Measurements from ENCODE around the gene CFD. TPM values are rescaled to one million over a fixed set of nuclear protein-coding genes. Genes with fewer than 3 reads are reported as not detected.

Gene CFD
- 1,000 to 10,000 TPM; 1,367 to 3,469 (median 2,171) TPM for total RNA-seq

GRCh38 chr19:858868-859843 is at the start of gene CFD:
Gene CFD, plus strand, starts transcription at chr19:859664. Its CDS starts 26 bp downstream, at chr19:859690.
- DNase-seq (ENCODE audit: low spot score) (no peak), ATAC-seq (ENCODE audit: low FRiP score) (no peak)
- no peak for TF ChIP-seq CTCF (IDR thresholded peaks at IDR 0.05)

GRCh38 chr19:810077-810855 is 49.2 kb upstream of the CFD start:
- no peak for ATAC-seq (ENCODE audit: low FRiP score)
- no peak for DNase-seq (ENCODE audit: low spot score)

GRCh38 chr19:810883-811489 is 48.5 kb upstream of the CFD start:
- TF ChIP-seq CTCF (IDR thresholded peaks at IDR 0.05): no peak
- no peak for DNase-seq (ENCODE audit: low spot score)
- no peak for ATAC-seq (ENCODE audit: low FRiP score)

More at GRCh38 chr19:810077-810855, 49.2 kb upstream of the CFD start:
- TF ChIP-seq CTCF (IDR thresholded peaks at IDR 0.05): no peak

- DNase-seq (ENCODE audit: low spot score) (no peak), ATAC-seq (ENCODE audit: low FRiP score) (no peak)
Observed at GRCh38 chr19:811506-812048, 47.9 kb upstream of the CFD start.

GRCh38 chr19:812049-812746 is 47.3 kb upstream of the CFD start:
- TF ChIP-seq CTCF (IDR thresholded peaks at IDR 0.05): no peak
- no peak for ATAC-seq (ENCODE audit: low FRiP score)

More at GRCh38 chr19:811506-812048, 47.9 kb upstream of the CFD start:
- no peak for TF ChIP-seq CTCF (IDR thresholded peaks at IDR 0.05)

GRCh38 chr19:812747-813218 is 46.7 kb upstream of the CFD start:
- DNase-seq (ENCODE audit: low spot score) (no peak), ATAC-seq (ENCODE audit: low FRiP score) (no peak)

More at GRCh38 chr19:812049-812746, 47.3 kb upstream of the CFD start:
- no peak for DNase-seq (ENCODE audit: low spot score)

More at GRCh38 chr19:812747-813218, 46.7 kb upstream of the CFD start:
- TF ChIP-seq CTCF (IDR thresholded peaks at IDR 0.05): no peak

All from omental fat pad (tissue), 4 donors.